ENCODE results near the gene ANO4.
"Not testable (repeated sequence)": the region's sequence is repeated elsewhere in the genome, so short reads cannot be mapped to it uniquely, and the experiment has no call there.

The ANO4 gene

DNA sequence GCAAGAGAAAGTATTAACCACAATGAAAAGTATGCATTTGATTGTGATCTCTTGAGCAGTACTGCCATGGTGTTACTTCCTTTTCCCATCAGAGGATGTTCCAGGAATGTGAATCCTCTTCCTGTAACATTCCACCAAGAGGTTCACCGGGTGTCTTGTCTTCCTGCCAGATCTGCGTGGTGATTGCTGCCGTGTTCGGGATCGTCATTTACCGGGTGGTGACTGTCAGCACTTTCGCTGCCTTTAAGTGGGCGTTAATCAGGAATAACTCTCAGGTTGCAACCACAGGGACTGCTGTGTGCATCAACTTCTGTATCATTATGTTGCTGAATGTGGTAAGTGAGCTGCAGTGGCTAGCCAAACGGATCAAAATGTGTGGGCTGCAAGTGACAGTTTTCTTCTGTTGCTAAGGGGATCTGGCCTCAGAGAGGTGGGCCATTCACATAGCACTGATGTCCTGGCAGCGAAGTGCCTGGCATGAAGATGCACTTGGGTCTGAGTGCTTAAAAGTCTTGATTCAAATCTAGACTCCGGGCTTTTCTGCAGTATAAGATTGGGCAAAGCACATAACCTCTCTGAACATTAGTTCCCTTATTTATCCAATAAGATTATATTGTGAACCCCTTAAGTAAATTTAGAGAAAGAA is 292.0 kb downstream of the ANO4 start:
- Histone ChIP-seq H3K27me3 (no peaks in the 10 kb centered on the region), H3K36me3 (no peaks in the 10 kb centered on the region), H3K4me3 (ENCODE audit: low read depth, low read length) (no peak overlapping the region), H3K9me3 (no peaks in the 10 kb centered on the region), H3K4me1 (no peaks in the 10 kb centered on the region)
- TF ChIP-seq, protein P1, sequence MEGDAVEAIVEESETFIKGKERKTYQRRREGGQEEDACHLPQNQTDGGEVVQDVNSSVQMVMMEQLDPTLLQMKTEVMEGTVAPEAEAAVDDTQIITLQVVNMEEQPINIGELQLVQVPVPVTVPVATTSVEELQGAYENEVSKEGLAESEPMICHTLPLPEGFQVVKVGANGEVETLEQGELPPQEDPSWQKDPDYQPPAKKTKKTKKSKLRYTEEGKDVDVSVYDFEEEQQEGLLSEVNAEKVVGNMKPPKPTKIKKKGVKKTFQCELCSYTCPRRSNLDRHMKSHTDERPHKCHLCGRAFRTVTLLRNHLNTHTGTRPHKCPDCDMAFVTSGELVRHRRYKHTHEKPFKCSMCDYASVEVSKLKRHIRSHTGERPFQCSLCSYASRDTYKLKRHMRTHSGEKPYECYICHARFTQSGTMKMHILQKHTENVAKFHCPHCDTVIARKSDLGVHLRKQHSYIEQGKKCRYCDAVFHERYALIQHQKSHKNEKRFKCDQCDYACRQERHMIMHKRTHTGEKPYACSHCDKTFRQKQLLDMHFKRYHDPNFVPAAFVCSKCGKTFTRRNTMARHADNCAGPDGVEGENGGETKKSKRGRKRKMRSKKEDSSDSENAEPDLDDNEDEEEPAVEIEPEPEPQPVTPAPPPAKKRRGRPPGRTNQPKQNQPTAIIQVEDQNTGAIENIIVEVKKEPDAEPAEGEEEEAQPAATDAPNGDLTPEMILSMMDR (IDR thresholded peaks at IDR 0.05; ENCODE audit: low read depth, low read length): no peak
- DNase-seq: no peak

DNA sequence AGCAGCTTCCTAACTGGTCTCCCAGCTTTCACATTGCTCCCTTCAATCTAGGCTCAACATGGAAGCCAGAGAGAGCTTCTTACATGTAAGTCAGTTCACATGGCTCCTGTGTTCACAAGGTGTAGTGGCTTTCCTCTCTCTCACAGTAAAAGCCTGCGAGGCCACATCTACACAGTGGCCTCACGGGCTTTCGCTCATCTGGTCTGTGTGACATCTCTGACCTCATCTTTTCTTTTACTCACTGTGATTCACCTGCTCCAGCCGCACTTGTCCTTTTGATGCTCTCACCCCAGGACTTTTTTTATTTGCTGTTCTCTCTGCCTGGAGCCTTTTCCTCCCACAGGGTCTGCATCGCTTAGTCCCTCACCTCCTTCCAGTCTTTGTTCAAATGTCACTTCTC is 293.3 kb downstream of the ANO4 start:
- Histone ChIP-seq H3K4me3 (ENCODE audit: low read depth, low read length) (no peak overlapping the region), H3K27me3 (no peaks in the 10 kb centered on the region), H3K9me3 (no peaks in the 10 kb centered on the region), H3K36me3 (no peaks in the 10 kb centered on the region), H3K4me1 (no peaks in the 10 kb centered on the region)
- TF ChIP-seq, protein P1 (IDR thresholded peaks at IDR 0.05; ENCODE audit: low read depth, low read length): no peak
- DNase-seq: no peak

DNA sequence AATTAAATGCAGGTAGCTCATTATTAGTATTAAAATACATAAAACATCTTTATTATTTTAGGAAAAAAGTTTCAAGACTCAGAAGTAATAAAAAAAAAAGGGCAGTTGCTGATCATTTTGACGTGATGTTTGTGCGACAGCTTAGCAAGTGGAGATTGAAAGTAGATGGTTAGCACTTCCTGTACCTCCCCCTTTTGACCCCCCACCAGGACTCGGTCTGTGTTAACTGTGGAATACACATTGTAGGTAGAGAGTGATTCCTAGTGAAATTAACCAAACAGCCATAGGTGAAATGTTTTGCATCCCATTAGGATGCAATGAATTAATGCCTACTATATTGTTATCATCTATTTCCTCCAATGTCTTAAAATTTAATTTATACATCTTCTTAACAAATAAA is 294.7 kb downstream of the ANO4 start:
- no peaks in the 10 kb centered on the region for H3K27me3 ChIP-seq
- TF ChIP-seq, protein P1 (IDR thresholded peaks at IDR 0.05; ENCODE audit: low read depth, low read length): no peak
- H3K4me1 ChIP-seq: no peaks in the 10 kb centered on the region
- no peaks in the 10 kb centered on the region for H3K9me3 ChIP-seq
- no peaks in the 10 kb centered on the region for H3K36me3 ChIP-seq
- DNase-seq: no peak
- no peak overlapping the region for H3K4me3 ChIP-seq (ENCODE audit: low read depth, low read length)

DNA sequence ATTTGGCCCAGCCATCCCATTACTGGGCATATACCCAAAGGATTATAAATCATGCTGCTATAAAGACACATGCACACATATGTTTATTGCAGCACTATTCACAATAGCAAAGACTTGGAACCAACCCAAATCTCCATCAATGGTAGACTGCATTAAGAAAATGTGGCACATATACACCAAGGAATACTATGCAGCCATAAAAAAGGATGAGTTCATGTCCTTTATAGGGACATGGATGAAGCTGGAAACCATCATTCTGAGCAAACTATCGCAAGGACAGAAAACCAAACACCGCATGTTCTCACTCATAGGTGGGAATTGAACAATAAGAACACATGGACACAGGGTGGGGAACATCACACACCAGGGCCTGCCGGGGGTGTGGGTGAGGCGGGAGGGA is 295.6 kb downstream of the ANO4 start:
- H3K27me3 ChIP-seq; H3K9me3 ChIP-seq; H3K4me3 ChIP-seq (ENCODE audit: low read depth, low read length); H3K4me1 ChIP-seq; DNase-seq; H3K36me3 ChIP-seq: not testable (repeated sequence)

DNA sequence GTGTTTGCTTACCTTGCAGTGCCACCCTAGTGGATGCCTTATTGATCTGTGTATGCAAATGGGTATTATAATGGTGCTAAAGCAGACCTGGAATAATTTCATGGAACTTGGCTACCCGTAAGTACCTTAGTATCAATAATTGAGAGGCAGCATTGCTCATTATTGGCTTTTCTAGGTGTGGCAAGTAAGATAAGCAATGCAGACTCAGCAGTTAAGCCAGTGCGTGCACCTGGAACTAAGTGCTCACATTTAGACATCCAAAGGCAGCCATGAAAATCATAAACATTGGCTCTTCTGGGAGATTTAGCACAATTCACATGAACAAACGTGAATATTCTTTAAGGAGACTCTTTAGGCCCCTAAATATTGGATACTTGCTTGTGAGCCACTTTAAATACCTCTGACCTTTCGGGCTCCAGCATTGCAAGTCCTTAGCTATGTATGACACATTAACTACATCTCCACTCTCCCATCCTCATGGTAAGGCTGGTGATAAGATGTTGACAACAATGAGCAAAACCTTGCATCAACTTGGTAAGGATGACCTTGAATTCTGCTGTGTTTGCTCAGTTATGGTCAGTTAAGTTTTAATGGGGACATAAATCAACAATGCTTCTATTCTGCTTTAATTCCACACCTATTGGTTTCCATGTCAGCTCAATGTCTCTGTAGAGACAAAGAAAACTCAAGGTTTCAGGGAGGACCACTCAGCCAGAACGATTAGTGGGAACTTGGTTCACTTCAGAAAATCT is 303.4 kb downstream of the ANO4 start:
- Histone ChIP-seq H3K4me1 (no peaks in the 10 kb centered on the region), H3K9me3 (no peaks in the 10 kb centered on the region), H3K4me3 (ENCODE audit: low read depth, low read length) (no peak overlapping the region), H3K27me3 (no peaks in the 10 kb centered on the region), H3K36me3 (no peaks in the 10 kb centered on the region)
- DNase-seq: no peak
- TF ChIP-seq, protein P1 (IDR thresholded peaks at IDR 0.05; ENCODE audit: low read depth, low read length): no peak

DNA sequence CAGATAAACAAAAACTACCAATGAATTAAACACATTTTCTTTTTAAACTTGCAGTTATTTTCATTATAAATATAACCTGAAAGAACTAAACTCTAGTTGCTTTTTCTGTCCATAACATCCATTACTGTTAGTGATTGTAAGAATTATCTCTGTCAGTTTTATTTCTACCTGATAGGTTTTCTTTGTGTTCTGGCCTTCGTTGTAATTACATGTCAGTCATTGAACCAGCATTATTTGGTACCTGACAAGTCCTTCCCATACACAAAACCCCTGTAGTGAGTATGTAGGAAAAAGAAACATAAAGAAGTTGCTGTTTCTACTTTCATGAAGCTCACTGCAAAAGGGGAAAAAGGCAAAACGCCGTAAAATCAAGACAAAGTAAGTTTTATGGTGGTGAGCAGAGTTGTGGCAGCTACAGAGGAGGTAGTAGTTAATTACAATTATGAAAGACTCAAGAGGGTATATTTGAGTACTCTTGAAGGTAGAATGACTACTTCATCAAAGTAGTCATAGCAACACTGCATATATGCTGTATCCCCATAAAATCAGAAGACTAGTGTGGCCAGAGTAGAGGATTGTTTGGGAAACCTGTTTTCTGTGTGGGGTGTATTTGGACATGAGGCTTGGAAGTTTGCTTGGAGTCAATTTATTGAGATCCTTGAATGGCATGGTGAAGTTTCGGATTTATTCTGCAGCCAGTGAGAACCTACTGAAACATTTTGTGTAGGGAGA is 312.6 kb downstream of the ANO4 start:
- no peaks in the 10 kb centered on the region for H3K4me1 ChIP-seq
- TF ChIP-seq, protein P1 (IDR thresholded peaks at IDR 0.05; ENCODE audit: low read depth, low read length): no peak
- H3K27me3 ChIP-seq: no peaks in the 10 kb centered on the region
- H3K4me3 ChIP-seq (ENCODE audit: low read depth, low read length): no peak overlapping the region
- H3K36me3 ChIP-seq: no peaks in the 10 kb centered on the region
- H3K9me3 ChIP-seq: no peaks in the 10 kb centered on the region
- no peak for DNase-seq

Measured in BE2C (cell line).